SK-N-MC (cell line): ENCODE measurements around the gene ZFYVE28.
"Not testable (repeated sequence)": the region's sequence is repeated elsewhere in the genome, so short reads cannot be mapped to it uniquely, and the experiment has no call there.

Experiments
- EZH2 ChIP-seq: fragments of 200-600 bp; sonication (generic); IDR thresholded peaks from one replicate; pipeline ENCODE4 v1.6.1; 2017; ENCODE audit warnings: antibody characterized with exemption
- POLR2AphosphoS5 ChIP-seq: IDR thresholded peaks from 2 replicates; pipeline ENCODE4 v1.6.1; 2012; ENCODE audit warnings: mild to moderate bottlenecking, low read depth, low read length, borderline replicate concordance

GRCh38 chr4:2465544-2465943 lies 47.1 kb upstream of the ZFYVE28 start:
- TF ChIP-seq POLR2AphosphoS5, EZH2: not testable (repeated sequence)
